Measurements from ENCODE around the gene EP300.
"Not testable (repeated sequence)": the region's sequence is repeated elsewhere in the genome, so short reads cannot be mapped to it uniquely, and the experiment has no call there.

The EP300 gene

GRCh38 chr22:41075946-41076345 is 16.4 kb upstream of the EP300 start:
- no peak for DNase-seq (ENCODE audit: extremely low spot score, insufficient read length, low read depth)
- no peak for FAIRE-seq

GRCh38 chr22:41076857-41077256 is 15.5 kb upstream of the EP300 start:
- DNase-seq (ENCODE audit: extremely low spot score, insufficient read length, low read depth) = no peak
- FAIRE-seq = no peak

- no peak for DNase-seq (ENCODE audit: extremely low spot score, insufficient read length, low read depth)
- FAIRE-seq = no peak
Observed at GRCh38 chr22:41078931-41079330, 13.5 kb upstream of the EP300 start.

GRCh38 chr22:41085842-41086241 is 6.5 kb upstream of the EP300 start:
- DNase-seq (ENCODE audit: extremely low spot score, insufficient read length, low read depth) (no peak), FAIRE-seq (no peak)

- peak; percentile 96 for FAIRE-seq
- peak; percentile 94 for DNase-seq (ENCODE audit: extremely low spot score, insufficient read length, low read depth)
Observed at GRCh38 chr22:41091132-41092022, 1.0 kb upstream of the EP300 start.

GRCh38 chr22:41092847-41093411 is 537 bp downstream of the EP300 start:
- FAIRE-seq = peak; percentile 51
- DNase-seq (ENCODE audit: extremely low spot score, insufficient read length, low read depth) = no peak

- FAIRE-seq (peak; percentile 75), DNase-seq (ENCODE audit: extremely low spot score, insufficient read length, low read depth) (no peak)
Observed at GRCh38 chr22:41094041-41094593, 1.7 kb downstream of the EP300 start.

GRCh38 chr22:41096391-41096790 is 4.0 kb downstream of the EP300 start:
- FAIRE-seq (no peak), DNase-seq (ENCODE audit: extremely low spot score, insufficient read length, low read depth) (no peak)

- DNase-seq (ENCODE audit: extremely low spot score, insufficient read length, low read depth) (no peak), FAIRE-seq (no peak)
Observed at GRCh38 chr22:41096841-41097240, 4.4 kb downstream of the EP300 start.

GRCh38 chr22:41099036-41099435 is 6.6 kb downstream of the EP300 start:
- FAIRE-seq (no peak), DNase-seq (ENCODE audit: extremely low spot score, insufficient read length, low read depth) (no peak)

- FAIRE-seq = no peak
Observed at GRCh38 chr22:41106122-41106968, 14.0 kb downstream of the EP300 start.

GRCh38 chr22:41106969-41107325 is 14.6 kb downstream of the EP300 start:
- FAIRE-seq; DNase-seq (ENCODE audit: extremely low spot score, insufficient read length, low read depth): not testable (repeated sequence)

More at GRCh38 chr22:41106122-41106968, 14.0 kb downstream of the EP300 start:
- no peak for DNase-seq (ENCODE audit: extremely low spot score, insufficient read length, low read depth)

GRCh38 chr22:41110968-41111367 is 18.6 kb downstream of the EP300 start:
- FAIRE-seq = no peak

GRCh38 chr22:41116342-41116741 is 23.9 kb downstream of the EP300 start:
- no peak for FAIRE-seq
- no peak for DNase-seq (ENCODE audit: extremely low spot score, insufficient read length, low read depth)

More at GRCh38 chr22:41110968-41111367, 18.6 kb downstream of the EP300 start:
- no peak for DNase-seq (ENCODE audit: extremely low spot score, insufficient read length, low read depth)

GRCh38 chr22:41117127-41117965 is 25.0 kb downstream of the EP300 start:
- DNase-seq (ENCODE audit: extremely low spot score, insufficient read length, low read depth) (no peak), FAIRE-seq (no peak)

- no peak for DNase-seq (ENCODE audit: extremely low spot score, insufficient read length, low read depth)
- no peak for FAIRE-seq
Observed at GRCh38 chr22:41123151-41123550, 30.8 kb downstream of the EP300 start.

GRCh38 chr22:41124086-41124485 is 31.7 kb downstream of the EP300 start:
- DNase-seq (ENCODE audit: extremely low spot score, insufficient read length, low read depth) (no peak), FAIRE-seq (no peak)

- FAIRE-seq = no peak
- no peak for DNase-seq (ENCODE audit: extremely low spot score, insufficient read length, low read depth)
Observed at GRCh38 chr22:41127451-41127850, 35.1 kb downstream of the EP300 start.

- DNase-seq (ENCODE audit: extremely low spot score, insufficient read length, low read depth) (no peak), FAIRE-seq (no peak)
Observed at GRCh38 chr22:41128606-41129005, 36.2 kb downstream of the EP300 start.
